ENCODE data around the gene OR2A25. TPM values are rescaled to one million over a fixed set of nuclear protein-coding genes. Genes with fewer than 3 reads are reported as not detected.

OR2A25 gene, protein sequence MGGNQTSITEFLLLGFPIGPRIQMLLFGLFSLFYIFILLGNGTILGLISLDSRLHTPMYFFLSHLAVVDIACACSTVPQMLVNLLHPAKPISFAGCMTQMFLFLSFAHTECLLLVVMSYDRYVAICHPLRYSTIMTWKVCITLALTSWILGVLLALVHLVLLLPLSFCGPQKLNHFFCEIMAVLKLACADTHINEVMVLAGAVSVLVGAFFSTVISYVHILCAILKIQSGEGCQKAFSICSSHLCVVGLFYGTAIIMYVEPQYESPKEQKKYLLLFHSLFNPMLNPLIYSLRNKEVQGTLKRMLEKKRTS
- not detected in 2 replicates for total RNA-seq

DNA sequence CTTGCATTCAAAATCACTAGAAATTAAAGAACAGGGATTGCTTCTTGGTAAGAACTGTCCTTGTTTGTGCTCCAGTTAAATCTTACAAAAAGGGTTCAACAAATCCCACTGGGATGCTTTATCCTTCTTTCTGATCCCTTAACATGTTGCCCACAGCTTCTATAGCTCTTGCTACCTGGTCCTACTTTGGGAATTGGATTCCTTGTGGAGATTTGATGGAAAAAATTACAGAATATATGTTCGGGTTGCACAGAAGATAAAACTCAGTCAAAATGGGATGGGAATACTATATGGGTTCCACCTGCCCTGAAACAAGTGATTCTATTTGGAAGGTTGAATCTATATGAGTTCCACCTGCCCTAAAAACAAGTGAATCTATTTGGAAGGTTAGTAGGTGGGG lies at the start of gene OR2A25:
Gene OR2A25 (plus strand): TSS at position 301 of the 400 bp plus-strand sequence. CDS start 4,409 bp downstream, outside the sequence.

DNA sequence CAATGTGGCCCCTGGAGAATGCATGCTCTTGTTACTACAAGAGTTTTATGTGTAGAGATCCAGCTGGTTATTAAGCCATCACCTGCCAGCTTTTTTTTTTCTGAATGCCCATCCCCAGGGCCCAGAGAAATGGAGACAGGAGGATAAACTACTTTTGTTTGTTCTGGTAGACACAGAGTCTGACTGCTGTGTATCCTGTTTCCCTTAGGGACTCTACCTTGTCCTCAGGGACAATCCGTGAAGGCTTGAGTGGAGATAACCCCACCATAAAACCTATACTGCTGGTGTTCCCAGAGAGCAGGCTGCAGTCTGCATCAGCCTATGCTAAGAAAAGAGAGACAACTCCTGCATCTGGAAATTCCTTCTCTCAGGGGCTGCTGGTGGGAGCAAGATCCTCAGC lies 21.0 kb upstream of the OR2A25 start, which contains the start of gene OR2A5:
Gene OR2A5 (plus strand): TSS at position 301 of the 400 bp plus-strand sequence. CDS start 1,454 bp downstream, outside the sequence.

DNA sequence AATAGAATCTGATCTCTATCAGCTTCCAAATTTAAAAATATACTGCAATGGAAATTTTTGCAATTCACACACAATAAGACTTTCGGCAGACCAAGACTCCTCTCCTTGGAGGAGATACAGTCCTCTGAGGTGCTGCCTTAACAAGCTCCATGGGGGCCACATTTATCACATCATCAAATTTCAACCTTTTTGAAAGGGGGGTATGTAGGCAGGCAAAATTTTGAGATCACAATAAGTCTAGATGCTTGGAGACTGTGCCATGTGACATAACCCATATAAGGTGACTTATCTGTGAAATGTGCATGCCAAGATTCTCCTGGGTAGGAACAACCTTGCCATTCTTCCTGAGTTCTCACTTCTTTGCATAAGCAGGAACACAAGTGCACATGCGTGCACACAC lies 16.4 kb downstream of the OR2A25 start, which contains the start of gene OR2A12:
Gene OR2A12 (plus strand): TSS at position 301 of the 400 bp plus-strand sequence. CDS start 8,830 bp downstream, outside the sequence.

DNA sequence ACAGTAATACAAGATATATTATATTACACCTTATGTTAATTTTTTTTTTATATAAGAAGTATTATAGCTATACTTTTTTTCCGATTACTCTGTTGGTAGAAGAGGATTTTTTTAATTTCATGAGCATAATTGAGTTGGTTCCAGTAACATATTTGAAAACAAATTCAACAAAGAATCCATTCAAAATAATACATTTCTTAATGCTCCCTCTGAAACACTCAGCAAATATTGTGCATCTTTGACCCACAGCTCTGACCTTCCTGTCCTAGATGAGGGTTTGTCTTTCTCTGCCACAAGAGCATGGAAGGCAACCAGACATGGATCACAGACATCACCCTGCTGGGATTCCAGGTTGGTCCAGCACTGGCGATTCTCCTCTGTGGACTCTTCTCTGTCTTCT lies 39.7 kb downstream of the OR2A25 start, which contains the start of gene OR2A2:
Gene OR2A2 (plus strand): TSS at position 301 of the 400 bp plus-strand sequence. CDS start 0 bp downstream, at position 301.

DNA sequence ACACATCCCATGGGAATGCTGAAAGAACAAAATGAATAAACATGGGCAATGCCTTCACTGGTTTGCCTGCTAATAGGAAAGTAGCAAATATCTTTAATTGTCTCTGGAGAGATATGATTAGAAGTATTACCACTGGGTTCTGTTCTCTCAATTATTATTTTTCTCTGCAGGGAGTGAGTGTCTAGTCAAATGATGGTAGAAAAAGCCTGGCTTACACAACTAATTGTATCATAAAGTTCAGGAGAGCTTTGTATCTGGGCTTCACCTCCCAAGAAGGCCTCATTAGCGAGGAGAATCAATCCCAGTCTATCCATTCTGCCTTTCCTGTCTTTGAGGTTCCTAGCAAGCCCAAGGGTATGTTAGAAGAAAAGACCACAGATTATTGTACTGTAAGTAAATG lies 53.3 kb downstream of the OR2A25 start, which contains the start of gene OR2A14:
Gene OR2A14 (plus strand): TSS at position 301 of the 400 bp plus-strand sequence. CDS start 5,937 bp downstream, outside the sequence.

Small RNA genes lying within 50 kb of the gene (small RNA-seq; reads per million reads assigned to genes)
- gene OR2A41P: not detected

Other genes with a start within 250 kb of the OR2A25 start
- 52.6 and 53.1 TPM in 2 replicates for gene TCAF1, start 167.6 kb upstream of the OR2A25 start, total RNA-seq
- gene OR2F2, start 134.6 kb upstream of the OR2A25 start, total RNA-seq: not detected in 2 replicates
- not detected in 2 replicates for gene OR2F1, start 115.0 kb upstream of the OR2A25 start, total RNA-seq
- not detected in 2 replicates for gene OR6B1, start 69.5 kb upstream of the OR2A25 start, total RNA-seq
- gene OR2A5, start 20.9 kb upstream of the OR2A25 start, total RNA-seq: not detected in 2 replicates
- gene OR2A12, start 16.5 kb downstream of the OR2A25 start, total RNA-seq: not detected in 2 replicates
- not detected in 2 replicates for gene OR2A2, start 39.8 kb downstream of the OR2A25 start, total RNA-seq
- gene OR2A14, start 53.4 kb downstream of the OR2A25 start, total RNA-seq: not detected in 2 replicates
- gene CTAGE4, start 113.7 kb downstream of the OR2A25 start, total RNA-seq: 0.29 TPM in 1 of 2 replicates, not detected in the other
- under 0.01 and 0.19 TPM in 2 replicates for gene ARHGEF35, start 126.0 kb downstream of the OR2A25 start, total RNA-seq
- not detected in 2 replicates for gene OR2A42, start 169.8 kb downstream of the OR2A25 start, total RNA-seq
- not detected in 2 replicates for gene OR2A7, start 195.0 kb downstream of the OR2A25 start, total RNA-seq
- under 0.01 TPM in 1 of 2 replicates, not detected in the other for gene CTAGE8, start 199.5 kb downstream of the OR2A25 start, total RNA-seq
- gene OR2A1, start 242.6 kb downstream of the OR2A25 start, total RNA-seq: not detected in 2 replicates

All from vein endothelial cell (primary cell).